ENCODE data around the gene FRMD4A.
"Not testable (repeated sequence)": the region's sequence is repeated elsewhere in the genome, so short reads cannot be mapped to it uniquely, and the experiment has no call there.

Gene FRMD4A

DNA sequence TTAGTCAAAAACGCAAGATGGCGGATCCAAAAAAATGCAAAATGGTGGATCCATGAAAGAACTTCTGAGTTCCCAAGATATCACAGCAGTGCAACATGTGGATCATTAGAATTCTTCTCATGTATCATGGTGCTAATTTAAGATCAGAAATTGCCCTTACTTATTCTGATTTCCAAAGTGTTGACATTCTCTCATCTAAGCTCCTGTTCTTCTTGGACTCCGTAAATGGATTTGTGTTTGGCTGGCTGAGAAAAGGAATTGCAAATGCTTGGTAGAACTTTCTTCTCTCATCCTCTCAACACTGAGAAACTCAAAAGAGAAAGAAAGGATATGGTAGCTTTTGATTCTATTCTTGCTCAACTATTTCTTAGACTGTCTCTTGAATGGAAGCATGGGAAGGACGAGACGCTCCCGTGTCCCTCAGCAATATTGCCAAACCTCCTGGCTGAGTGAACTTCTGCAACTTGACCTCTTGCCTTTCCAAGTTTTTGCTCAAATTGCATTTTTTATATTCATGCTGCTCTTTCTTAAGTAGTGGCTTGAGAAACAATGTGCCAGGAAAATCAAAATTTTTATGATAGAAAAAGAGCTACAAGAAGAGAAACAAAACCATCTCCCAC is 44.7 kb downstream of the FRMD4A start:
- no peak for DNase-seq

DNA sequence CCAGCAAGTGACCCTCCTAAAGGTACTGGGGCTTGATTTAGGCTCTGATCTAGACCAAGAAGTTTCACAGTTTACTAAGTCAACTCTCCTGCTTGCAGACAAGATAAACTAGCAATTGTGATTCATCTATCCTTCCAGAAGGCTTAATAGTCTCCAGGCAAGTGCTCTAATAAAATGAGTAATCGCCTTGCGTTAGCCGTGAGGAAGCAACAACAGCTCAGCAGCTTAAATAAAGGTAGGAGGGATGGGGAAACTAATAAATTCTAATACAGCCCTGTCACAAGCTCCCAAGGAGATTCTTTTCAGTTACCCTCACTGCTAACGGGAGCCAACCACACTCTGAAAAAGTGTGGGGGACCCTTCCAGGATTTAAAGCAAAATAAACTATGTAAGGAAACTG is 48.4 kb downstream of the FRMD4A start:
- DNase-seq, result no peak

DNA sequence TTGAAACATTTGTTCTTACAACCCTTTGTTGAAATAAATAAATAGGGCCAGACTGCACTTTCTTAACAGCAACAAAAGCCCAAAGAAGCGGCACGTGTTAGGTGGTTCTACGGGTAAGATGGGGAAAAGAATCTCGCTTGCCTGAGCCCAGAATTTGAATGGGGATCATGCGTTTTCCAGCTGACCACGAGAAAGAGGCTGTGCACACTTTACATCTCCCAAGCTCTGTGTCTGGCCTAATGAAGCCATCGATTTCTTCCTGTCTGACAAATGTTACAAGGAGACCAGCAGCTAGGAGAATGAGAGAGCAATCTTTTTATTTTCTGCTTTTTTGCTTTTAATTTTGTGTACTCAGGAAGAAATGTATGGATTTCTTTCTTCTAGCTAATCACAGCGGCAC is 52.2 kb downstream of the FRMD4A start:
- DNase-seq, result no peak

DNA sequence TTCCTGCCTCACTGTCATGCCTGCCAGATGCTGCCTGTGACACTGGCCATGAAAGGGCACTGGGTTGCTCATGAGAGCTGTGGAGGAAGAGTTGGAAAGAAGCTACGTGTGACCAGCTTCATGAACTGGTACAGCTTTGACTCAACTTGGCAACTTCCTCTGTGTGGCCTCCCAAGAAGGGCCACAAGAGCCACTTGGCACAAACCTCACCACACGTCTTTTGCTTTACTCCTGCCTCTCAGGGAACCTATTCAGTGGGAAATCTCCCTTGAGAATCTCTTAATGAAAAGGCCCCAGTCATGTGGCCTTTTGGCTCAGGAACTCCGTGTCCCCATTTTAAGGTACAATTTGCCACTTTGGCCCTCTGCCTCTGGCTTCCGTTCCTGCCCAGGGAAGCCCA is 54.5 kb downstream of the FRMD4A start:
- DNase-seq, result no peak

DNA sequence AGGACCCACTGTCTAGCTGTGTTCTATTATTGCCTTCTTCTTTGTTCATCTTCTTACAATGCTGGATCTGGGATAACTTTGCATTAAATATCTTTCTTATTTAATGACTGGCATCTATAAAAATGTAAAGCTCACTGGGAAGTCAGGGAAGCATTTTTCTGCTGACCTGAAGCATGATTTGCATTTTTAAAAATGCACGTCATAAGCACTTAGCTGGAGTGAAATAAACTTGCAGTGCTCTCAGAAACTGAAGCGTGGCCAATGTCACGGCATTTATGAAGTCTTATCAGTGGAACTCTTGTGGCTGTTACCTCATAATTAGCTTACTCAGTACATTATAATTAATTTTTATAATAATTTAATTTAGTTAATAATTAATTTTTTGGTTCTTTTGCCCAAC is 59.1 kb downstream of the FRMD4A start:
- no peak for DNase-seq

DNA sequence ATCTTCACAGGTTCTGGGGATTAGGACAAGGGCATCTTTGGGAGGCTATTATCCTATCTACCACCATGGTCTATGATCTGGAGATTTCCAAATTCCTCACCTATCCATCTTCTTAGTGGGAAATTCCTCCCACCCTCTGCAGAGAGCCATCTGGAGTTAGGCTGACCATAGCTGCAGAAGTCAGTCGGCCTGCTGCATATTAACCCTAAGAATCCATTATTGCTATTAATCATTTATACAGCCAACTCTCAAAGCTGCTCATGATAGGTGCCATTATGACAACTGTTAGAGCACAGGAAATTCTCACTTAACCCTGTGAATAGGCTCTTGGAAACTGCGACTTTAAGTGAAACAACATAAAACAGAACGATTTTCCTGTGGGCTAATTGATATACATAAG is 60.4 kb downstream of the FRMD4A start:
- no peak for DNase-seq

DNA sequence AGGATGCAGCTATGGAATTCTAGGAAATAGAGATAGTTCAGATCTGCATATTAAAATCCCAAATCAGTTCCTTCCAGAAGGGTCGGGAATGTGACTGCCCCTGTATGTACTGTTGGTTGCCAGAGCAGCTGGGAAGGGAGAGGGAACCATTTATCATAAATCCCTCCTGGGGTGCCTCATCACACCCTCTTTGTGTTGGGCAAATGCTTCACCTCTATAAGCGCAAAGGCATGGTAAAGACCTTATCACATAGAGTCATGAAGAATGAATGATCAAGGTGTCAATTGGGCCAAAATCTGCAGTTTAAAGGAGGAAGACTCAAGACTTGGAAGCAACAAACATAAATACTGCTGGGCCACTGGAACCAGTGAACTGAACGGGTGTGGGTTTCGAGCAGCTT is 65.0 kb downstream of the FRMD4A start:
- DNase-seq, result no peak

DNA sequence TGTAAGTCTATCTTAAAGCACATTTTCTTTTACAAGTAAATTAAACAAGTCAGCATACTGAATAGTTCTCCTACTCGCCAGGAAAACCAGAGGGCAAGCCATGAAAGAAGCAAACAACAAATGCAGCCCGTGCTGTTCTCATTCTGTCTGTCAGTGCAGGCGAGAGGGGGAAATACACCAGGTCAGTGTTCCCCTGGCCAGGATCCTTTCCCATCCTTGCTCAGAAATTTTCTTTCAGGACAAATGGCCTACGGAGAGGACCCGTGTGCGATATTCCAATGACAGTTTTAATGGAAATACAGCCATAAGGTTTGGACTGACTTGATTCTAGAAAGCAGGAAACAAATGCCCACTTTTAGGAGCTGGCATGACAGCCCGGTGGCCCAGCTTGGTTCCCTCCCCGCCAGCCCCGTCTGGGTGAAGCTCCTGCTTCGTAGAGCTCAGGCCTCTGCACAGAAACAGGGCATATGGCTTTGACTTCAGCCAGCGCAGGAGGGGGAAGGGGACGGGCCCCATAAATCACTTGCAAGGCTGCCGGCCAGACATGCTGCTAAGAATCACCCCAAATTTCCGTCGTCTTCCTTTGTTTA is 67.8 kb downstream of the FRMD4A start:
- DNase-seq, result no peak

DNA sequence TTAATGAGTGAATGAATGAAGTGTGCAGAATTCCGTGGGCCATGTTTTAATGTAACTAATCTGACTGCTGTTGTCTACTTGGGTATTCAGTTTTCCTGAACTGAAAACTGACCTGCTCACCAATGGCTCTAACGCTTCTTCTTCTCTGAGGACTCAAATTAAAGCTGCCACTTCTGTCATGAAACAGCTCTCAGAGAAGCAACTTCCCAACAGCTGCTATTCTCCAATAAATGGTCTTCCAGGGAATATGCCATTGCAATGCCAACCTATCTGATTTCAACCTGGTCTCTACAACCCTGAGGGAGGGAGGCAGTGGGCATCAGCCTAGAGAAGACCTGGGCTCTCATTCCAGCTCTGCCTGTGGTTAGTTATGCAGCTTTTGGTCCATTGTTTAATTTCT is 69.4 kb downstream of the FRMD4A start:
- no peak for DNase-seq

DNA sequence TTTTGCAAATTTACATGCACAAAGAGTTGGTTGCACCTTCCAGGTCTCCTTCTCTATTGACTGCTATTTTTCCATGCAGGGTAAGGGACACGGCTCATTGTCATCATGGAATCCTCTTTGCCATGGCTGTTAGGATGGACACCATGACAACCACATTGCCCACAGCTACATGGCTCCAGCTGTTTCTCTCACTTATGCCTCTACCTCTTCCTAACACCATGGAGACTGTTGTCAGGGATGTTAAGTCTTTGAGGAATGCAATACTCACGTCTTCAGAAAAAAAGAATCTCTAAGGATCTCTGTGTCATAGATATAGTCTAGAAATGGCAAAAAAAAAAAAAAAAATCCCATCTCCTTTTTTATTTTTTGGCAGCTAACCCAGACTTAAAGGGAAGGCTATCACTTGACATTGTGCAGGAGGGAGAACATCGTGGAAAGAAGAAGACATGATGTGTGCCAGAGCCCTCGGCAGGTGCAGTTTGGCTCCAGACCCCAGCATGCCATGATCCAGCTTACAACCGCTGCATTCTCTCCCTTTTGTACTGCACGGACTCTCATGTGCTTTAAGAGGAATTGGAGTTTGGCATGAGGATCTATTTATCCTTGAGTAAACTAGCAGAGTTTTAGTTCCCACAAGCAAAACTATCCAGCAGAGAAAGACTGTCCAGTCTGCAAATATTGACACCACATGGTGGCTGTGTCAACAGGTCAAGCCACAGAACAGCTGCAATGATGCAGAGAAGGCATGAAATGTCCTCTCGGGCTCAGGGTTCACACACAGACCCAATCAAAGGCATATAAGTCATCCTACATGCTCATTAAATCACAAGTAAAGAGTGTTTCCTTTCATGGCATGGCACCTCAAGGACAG is 70.8 kb downstream of the FRMD4A start:
- DNase-seq, result no peak

DNA sequence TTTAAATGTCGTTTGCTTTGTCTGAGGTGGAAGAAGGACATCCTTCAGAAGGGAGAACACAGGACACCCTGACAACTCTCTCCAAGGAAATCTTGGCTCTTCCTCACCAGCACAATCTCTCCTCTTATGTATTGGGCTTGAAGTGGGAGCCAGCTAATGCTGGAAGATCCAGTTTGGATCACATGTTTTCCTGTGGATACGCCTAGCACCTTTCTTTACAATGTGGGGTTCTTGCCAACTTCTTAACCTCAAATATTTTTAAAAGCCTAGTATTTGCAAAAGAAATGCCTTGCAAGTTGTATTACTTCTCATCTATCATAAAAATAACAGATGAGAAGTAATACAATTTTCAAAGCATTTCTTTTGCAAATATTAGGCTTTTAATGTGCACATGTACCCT is 76.4 kb downstream of the FRMD4A start:
- no peak for DNase-seq

DNA sequence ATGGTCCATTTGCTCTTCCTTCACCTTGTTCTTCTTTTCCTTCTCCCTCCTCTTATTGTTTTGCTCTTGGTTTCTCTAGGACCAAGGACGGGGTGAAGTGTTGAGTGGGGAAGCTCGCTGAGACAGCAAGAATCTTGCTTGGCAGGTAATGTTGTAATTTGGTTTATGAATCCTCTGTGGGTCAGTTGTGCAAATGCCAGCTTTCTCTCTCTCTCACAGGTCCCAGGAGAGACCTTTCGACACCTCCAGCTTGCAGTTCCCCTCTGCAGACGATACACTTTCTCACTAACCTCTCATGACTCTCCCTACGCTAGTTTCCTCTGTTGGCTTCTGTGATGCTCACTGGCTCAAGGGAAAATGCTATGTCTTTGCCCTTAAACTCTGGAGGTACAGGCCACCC is 77.0 kb downstream of the FRMD4A start:
- DNase-seq, result no peak

DNA sequence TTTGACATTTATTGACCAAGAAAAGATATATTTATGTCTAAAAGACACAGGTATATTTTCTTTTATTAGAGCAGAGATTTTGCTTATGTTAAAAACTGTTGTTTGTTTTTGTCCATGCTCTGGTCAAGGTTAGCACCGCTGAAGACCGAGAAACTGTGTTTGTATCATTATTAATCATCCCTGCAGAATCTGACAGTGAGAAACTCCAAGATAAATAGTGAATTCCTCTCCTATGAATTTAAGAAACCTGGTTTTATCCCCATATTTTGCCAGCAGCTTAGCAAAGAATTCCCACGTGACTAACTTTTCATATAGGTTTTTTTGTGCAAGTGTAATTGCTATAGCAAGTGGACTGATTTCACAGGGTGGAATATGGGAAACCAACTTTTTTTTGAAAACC is 77.6 kb downstream of the FRMD4A start:
- no peak for DNase-seq

DNA sequence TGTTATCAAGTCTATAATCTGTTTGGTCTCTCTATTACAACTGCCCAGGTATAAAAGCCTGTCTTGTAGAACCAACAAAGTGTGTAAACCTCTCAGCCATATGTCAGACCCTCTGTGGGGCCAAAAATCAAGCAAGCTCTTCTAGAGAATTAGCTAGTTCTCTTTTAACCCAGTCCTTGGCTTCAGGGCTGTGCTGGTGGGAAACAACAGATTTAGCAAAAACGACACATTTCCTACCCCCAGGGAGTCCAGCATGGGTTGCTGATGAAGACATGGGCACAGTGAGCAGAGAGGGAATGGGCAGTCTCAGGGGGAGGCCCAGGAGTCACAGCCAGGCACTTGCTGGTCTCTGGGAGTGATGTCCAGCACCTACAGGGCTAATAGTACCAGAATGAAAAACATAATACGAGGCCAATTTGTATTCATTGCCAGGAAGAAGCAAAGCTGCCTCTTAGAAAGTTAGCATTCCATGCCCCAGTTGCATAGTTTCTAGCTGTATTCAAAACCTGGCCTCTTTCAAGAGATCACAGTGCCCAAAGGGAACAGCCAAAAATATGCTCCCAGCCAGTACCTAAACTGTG is 80.1 kb downstream of the FRMD4A start:
- no peak for DNase-seq

DNA sequence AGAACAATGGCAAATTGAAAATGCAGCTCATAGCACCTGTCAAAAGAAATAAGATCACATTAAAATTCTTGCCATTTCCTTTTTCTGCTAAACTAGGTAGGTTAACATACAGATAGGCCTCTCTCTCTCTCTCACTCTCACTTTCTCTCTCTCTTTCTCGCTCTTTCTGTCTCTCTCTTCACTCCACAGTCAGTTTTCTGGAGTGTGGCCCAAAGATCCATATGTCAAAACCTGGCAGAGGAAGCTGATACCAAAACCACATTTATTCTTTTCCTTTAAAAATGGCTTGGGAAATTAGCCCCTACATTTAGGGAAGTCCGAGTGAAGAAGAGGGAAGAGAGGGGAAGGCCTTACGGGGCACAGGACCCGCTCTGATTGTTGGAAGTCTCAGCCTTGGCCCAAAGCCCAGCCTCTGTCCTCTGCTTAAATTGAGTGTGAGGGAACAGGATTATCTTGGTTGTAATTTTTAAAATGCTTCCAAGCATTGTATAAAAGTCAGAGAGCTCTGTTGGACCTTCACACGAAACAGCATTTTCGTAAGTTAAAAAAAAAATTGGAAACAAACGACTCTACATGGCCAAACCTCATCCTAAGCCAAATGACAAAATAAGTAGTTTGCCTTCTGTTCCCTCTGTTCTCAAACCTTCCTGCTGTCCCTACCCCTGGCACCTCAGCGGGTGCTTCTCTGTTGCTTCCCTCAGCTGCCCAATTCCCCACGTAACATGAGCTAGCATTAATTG is 83.2 kb downstream of the FRMD4A start:
- no peak for DNase-seq

DNA sequence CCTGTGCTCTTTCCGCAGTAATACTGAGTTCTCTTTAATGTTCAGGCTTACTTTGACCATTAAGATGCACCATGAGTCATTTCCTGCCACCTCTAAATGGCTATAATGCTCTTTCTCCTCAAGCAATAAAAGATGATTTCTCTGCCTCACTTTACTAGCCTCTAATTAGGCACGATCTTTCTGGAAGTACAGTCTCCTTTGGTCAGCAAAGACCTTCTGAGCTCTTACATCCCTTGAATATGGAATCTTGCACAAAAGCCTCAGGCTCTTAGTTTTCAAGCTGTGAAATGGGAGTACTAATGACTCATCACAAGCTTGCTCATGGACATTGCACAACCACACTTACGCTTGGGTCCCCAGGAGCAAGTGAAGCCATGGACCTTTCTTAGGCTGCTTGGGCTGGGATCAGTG is 85.9 kb downstream of the FRMD4A start:
- no peak for DNase-seq

DNA sequence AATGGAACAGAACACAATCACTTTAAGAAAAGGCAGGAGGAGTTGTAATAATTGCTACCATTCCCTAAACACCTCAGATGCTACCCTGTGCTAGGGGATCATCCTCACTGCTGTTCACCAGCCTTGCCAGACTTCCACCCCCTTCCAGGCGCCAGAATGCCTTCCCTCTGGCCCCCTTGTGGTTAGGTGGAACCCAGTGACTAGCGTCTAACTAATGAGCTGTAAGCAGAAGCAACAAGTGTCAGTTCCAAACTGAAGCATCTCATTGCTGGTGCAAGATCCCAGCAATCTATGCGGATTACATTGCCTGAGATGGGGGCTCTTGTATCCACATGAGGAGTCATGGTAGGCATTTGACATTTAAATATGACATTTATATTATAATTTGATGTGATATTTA is 86.6 kb downstream of the FRMD4A start:
- no peak for DNase-seq

DNA sequence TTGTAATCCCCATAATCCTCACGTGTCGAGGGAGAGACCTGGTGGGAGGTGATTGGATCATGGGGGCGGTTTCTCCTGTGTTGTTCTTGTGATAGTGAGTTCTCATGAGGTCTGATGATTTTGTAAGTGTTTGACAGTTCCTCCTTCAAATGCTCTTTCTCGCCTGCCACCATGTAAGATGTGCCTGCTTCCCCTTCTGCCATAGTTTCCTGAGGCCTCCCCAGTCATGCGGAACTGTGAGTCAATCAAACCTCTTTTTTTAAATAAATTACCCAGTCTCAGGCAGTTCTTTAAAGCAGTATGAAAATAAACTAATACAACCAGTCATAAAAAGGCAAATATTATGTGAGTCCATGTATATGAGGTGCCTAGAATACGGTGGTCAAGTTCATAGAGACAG is 87.5 kb downstream of the FRMD4A start:
- DNase-seq, result no peak

DNA sequence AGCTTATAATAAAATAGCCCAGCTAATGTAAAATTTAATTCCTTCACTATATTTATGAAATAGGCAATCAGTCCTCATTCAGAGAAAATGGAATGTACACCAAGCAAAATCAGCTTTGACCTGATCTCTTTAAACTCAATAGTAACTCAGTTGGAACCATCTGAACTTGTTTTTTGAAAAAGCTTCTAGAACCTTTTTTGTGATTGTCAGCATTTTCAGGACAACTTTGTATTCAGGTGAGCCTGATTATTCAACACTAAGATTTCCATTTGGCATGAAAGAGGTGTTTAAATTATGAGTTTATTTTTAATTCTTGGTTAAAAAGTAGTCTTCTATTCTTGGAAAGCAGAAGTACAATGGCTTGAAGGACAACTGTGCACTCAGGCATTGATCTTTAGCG is 89.5 kb downstream of the FRMD4A start:
- no peak for DNase-seq

DNA sequence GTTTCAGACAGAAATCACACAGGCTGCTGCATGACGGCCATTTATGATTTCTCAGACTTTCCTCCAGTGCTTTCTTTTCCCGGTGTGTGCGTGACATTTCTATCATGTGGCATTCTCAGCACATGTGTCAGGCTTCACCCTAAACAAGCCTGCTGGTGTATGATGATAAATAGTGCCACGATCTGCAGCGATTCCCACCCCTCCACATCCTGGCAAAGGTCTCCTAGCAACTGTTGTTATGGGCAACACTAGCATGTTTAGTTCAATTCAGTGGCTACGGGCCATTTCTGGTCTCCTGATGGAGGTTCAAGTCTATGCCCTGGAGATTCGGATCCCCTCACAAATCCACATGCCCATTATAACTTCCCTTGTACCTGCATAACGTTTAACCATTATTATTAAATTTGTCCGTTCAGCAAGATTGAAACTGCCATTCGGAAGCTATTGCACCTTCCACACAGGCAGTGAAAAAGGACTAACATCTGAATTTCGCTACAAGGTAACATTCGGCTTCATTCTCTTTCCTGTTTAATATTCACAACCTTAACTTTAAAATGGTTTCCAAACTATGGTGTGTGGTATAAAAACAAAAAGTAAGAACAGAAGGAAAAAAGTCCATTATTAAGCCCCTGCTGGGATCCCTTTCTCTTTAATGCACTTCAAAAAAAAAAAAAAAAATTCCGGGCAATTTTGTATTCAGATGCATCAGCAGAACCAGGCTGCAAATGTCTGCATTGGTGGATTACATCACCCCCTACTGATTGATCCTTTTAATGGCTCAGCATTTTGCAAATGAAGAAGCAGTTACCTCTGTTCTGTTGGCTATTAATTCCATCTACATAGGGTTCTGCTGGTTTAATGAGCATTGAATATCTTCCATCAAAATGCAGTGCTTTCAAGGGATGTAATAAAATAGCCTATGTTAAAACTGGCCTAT is 90.2 kb downstream of the FRMD4A start:
- no peak for DNase-seq

DNA sequence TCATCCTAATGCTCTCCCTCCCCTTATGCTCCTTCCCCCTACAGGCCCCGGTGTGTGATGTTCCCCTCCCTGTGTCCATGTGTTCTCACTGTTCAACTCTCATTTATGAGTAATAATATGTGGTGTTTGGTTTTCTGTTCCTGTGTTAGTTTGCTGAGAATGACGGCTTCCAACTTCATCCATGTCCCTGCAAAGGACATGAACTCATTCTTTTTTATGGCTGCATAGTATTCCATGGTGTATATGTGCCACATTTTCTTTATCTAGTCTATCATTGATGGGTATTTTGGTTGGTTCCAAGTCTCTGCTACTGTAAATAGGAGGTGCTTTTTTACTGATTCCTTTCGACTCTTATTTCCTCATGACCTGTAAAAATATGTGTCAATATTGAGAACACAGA is 92.1 kb downstream of the FRMD4A start:
- DNase-seq, result not testable (repeated sequence)

DNA sequence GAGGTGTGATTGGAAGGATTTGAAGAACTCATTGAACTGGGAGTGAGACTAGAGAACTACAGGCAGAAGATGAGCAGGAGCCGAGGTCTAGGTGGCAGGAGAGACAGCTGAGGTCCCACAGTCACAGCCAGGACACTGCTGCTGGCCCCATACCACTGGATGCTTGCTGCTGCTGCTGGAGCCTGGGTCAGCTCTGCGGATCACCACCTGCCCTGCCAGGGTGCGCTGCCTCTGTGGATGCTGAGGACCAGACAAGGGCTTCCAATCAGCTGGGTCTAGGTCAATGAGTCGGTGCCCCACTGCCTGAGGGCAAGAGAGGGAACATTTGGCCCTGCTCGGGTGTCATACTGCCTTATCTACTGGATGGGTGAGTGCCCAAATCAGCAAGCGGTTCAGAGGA is 94.4 kb downstream of the FRMD4A start:
- no peak for DNase-seq

Data from activated gamma-delta T cell treated with Interleukin-2 at 50 U/mL for 16 hours (primary cell).